Adrenal gland (tissue), 5 donors: ENCODE results near the gene LILRA2.
"Not testable (repeated sequence)": the region's sequence is repeated elsewhere in the genome, so short reads cannot be mapped to it uniquely, and the experiment has no call there.

Experiments
- POLR2A ChIP-seq, 2 donors: fragments of 450-650 bp; IDR thresholded peaks; one replicate each; pipeline ENCODE4 v1.6.1; 2017; ENCODE audit warnings: antibody characterized with exemption in 2 of 2, mild to moderate bottlenecking in 2 of 2, moderate library complexity in 1 of 2
- TF ChIP-seq, protein P1 (sequence below), 6 experiments: fragments of 450-650 bp in 4 of 6; fragments of 200-600 bp in 2 of 6; sonication (generic) in 1 of 6; IDR thresholded peaks; 1 replicate in 5 of 6; 2 replicates in 1 of 6; pipeline versions ENCODE4 v1.5.1 to v1.8.0; 2016 to 2021; ENCODE audit warnings: antibody characterized with exemption in 6 of 6, mild to moderate bottlenecking in 2 of 6, moderate library complexity in 1 of 6
- donor health status: DM: no; HTN: no; CAD: no.

DNA sequence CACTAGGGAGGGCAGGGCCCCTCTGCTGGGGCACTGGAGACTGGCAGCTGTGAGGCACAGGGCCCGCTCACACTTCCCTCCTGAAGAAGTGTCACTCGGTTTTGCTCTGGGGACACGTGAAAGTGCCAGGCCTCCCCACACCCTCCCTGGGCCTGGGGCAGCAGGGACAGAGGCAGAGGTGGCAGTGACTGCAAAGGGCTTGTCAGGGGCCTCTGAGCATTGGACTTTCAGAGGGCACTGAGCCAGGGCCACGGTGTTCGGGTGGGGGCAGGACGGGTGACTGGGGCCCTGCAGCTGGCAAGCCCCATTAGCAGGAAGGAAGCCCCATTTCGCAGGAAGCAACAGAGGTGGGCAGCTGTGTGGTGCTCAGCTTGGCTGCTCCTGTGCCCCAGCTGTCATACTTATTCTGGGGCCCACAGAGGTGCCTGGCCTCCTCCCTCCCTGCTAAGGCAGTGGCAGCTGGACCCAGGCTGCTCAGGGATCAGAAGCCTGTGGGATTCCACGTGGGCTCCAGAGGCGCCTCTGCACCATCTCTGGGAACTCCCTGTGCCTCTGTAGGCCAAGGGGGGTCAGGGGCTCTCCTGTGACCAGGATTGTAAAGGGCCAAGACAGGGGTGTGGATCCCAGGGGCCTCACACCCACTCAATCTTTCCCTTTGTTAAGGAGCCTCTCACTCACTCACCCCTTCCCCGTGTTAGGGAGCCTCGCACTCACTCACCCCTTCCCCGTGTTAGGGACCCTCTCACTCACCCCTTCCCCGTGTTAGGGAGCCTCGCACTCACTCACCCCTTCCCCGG lies 51.5 kb downstream of the LILRA2 start:
- TF ChIP-seq, protein P1, sequence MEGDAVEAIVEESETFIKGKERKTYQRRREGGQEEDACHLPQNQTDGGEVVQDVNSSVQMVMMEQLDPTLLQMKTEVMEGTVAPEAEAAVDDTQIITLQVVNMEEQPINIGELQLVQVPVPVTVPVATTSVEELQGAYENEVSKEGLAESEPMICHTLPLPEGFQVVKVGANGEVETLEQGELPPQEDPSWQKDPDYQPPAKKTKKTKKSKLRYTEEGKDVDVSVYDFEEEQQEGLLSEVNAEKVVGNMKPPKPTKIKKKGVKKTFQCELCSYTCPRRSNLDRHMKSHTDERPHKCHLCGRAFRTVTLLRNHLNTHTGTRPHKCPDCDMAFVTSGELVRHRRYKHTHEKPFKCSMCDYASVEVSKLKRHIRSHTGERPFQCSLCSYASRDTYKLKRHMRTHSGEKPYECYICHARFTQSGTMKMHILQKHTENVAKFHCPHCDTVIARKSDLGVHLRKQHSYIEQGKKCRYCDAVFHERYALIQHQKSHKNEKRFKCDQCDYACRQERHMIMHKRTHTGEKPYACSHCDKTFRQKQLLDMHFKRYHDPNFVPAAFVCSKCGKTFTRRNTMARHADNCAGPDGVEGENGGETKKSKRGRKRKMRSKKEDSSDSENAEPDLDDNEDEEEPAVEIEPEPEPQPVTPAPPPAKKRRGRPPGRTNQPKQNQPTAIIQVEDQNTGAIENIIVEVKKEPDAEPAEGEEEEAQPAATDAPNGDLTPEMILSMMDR (IDR thresholded peaks at IDR 0.05) = not testable (repeated sequence)
- TF ChIP-seq POLR2A (IDR thresholded peaks at IDR 0.05) = not testable (repeated sequence)
